DOHH2 (cell line): Measurements from ENCODE around the gene NRXN3.

Experiments used
- CTCF ChIP-seq: fragments of 200-600 bp; sonication (generic); IDR thresholded peaks from one replicate; pipeline ENCODE4 v1.5.1; 2014; ENCODE audit warnings: antibody characterized with exemption, mild to moderate bottlenecking, low read depth, low read length; ENCODE audit not compliant: poor library complexity, severe bottlenecking
- EZH2phosphoT487 ChIP-seq: fragments of 200-600 bp; sonication (generic); IDR thresholded peaks from 2 replicates; pipeline ENCODE4 v1.6.1; 2017; ENCODE audit warnings: borderline replicate concordance, mild to moderate bottlenecking, antibody characterized with exemption, low read length, moderate library complexity, mixed read lengths

- TF ChIP-seq CTCF (no peak), EZH2phosphoT487 (no peak)
Measured at GRCh38 chr14:78251308-78251707, 81.1 kb downstream of the NRXN3 start.
